ENCODE measurements around the gene TJAP1. TPM values are rescaled to one million over a fixed set of nuclear protein-coding genes. Genes with fewer than 3 reads are reported as not detected.
"Not testable (repeated sequence)": the region's sequence is repeated elsewhere in the genome, so short reads cannot be mapped to it uniquely, and the experiment has no call there.

TJAP1 gene
- polyA plus RNA-seq, 2 of the 4 experiments (the other 2 are of a cell fraction): 13.1 to 15.7 TPM

DNA sequence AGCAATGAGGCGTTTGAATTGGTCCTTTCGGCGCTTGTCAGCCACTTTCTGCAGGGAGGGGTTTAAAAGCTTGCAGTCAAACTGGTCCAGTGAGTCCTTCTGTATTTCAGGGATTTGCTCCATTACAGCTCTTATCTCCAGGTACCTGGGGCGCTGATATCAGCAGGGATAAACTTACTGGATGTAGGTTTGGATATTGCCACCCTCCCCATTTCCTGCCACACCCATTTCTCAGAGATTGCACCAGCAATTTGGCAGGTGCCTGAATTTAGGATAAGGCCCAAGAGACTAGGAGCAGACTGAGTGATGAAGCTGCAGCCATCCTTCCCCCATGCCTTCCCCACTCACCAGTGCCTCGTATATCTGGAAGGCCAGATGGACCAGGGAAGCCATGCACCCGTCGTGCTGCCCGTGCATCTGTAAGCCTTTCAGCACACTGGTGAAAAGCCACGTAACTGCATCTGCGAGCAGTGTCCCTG, 47.2 kb downstream of the TJAP1 start:
- Histone ChIP-seq H3K4me2 (no peak overlapping the region), H3K9me3 (no peaks in the 10 kb centered on the region), H3K27ac (no peak overlapping the region), H3K4me1 (no peaks in the 10 kb centered on the region), H3K4me3 (no peak overlapping the region)
- 97% methylated on average over 10 of the region's 10 CpGs for WGBS (ENCODE audit: missing lambda C conversion rate)
- DNase-seq (ENCODE audit: low read depth in 1 of 2, low spot score in 1 of 2): no peak
- CTCF ChIA-PET: interaction anchor here (0.6 to 1.0 kb wide), 3 partner anchors 18 to 51 kb away, joined by 3 to 4 read pairs (median 3); no protein-coding TSS in a partner anchor
- TF ChIP-seq, protein P1, sequence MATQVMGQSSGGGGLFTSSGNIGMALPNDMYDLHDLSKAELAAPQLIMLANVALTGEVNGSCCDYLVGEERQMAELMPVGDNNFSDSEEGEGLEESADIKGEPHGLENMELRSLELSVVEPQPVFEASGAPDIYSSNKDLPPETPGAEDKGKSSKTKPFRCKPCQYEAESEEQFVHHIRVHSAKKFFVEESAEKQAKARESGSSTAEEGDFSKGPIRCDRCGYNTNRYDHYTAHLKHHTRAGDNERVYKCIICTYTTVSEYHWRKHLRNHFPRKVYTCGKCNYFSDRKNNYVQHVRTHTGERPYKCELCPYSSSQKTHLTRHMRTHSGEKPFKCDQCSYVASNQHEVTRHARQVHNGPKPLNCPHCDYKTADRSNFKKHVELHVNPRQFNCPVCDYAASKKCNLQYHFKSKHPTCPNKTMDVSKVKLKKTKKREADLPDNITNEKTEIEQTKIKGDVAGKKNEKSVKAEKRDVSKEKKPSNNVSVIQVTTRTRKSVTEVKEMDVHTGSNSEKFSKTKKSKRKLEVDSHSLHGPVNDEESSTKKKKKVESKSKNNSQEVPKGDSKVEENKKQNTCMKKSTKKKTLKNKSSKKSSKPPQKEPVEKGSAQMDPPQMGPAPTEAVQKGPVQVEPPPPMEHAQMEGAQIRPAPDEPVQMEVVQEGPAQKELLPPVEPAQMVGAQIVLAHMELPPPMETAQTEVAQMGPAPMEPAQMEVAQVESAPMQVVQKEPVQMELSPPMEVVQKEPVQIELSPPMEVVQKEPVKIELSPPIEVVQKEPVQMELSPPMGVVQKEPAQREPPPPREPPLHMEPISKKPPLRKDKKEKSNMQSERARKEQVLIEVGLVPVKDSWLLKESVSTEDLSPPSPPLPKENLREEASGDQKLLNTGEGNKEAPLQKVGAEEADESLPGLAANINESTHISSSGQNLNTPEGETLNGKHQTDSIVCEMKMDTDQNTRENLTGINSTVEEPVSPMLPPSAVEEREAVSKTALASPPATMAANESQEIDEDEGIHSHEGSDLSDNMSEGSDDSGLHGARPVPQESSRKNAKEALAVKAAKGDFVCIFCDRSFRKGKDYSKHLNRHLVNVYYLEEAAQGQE (IDR thresholded peaks at IDR 0.05): no peak
- TF ChIP-seq, protein P2, sequence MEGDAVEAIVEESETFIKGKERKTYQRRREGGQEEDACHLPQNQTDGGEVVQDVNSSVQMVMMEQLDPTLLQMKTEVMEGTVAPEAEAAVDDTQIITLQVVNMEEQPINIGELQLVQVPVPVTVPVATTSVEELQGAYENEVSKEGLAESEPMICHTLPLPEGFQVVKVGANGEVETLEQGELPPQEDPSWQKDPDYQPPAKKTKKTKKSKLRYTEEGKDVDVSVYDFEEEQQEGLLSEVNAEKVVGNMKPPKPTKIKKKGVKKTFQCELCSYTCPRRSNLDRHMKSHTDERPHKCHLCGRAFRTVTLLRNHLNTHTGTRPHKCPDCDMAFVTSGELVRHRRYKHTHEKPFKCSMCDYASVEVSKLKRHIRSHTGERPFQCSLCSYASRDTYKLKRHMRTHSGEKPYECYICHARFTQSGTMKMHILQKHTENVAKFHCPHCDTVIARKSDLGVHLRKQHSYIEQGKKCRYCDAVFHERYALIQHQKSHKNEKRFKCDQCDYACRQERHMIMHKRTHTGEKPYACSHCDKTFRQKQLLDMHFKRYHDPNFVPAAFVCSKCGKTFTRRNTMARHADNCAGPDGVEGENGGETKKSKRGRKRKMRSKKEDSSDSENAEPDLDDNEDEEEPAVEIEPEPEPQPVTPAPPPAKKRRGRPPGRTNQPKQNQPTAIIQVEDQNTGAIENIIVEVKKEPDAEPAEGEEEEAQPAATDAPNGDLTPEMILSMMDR (IDR thresholded peaks at IDR 0.05): no peak
- no peak for TF ChIP-seq KDM5A (IDR thresholded peaks at IDR 0.05)
- no peak for TF ChIP-seq POLR2AphosphoS2 (conservative IDR thresholded peaks at IDR 0.05; ENCODE audit: low read length)
- POLR2A ChIA-PET: interaction anchor here (1.0 to 1.2 kb wide), 2 partner anchors 14 to 51 kb away, joined by 3 to 4 read pairs; partner anchors contain the start of genes LRRC73 and XPO5
- no peak for FAIRE-seq
- ATAC-seq: no peak

DNA sequence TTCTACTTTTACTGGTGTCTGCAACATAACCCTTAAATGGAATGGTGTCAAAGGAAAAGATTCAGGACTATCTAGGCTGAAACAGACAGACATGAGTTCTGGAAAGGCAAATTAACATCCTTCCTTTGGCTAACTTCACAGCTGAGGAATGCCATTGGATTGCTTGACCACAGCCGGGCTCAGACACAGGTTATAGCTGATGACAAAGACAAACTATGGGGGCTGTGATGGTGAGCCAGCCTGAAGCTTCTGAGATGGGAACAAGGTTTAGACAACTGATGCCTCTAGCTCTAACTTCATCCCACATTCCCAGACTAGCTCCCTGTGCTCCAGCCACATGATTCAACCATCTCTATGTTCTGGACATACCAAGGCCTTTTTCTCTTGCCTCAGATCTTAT, 54.8 kb downstream of the TJAP1 start:
- DNase-seq (ENCODE audit: low read depth in 1 of 2, low spot score in 1 of 2): no peak
- no peak for ATAC-seq
- TF ChIP-seq RFX5 (IDR thresholded peaks at IDR 0.05) (no peak), NR3C1 (IDR thresholded peaks at IDR 0.05) (no peak), HES2 (IDR thresholded peaks at IDR 0.05) (no peak), HDAC2 (IDR thresholded peaks at IDR 0.05) (no peak)
- ChIA-PET CTCF (no interaction called here), POLR2A (no interaction called here)
- no peak overlapping the region for H3K27ac ChIP-seq
- no peak for FAIRE-seq
- H3K9me3 ChIP-seq: no peaks in the 10 kb centered on the region
- 88% methylated on average over 1 of the region's 1 CpG for WGBS (ENCODE audit: missing lambda C conversion rate)
- no peaks in the 10 kb centered on the region for H3K4me1 ChIP-seq
- no peak overlapping the region for H3K4me2 ChIP-seq
- H3K4me3 ChIP-seq: no peak overlapping the region

GRCh38 chr6:43538986-43539385, 61.6 kb downstream of the TJAP1 start:
- H3K9me3 ChIP-seq; H3K4me3 ChIP-seq; H3K4me1 ChIP-seq; ATAC-seq; POLR2A ChIA-PET; FAIRE-seq; H3K27ac ChIP-seq; DNase-seq (ENCODE audit: low read depth in 1 of 2, low spot score in 1 of 2); H3K4me2 ChIP-seq: not testable (repeated sequence)
- CTCF ChIA-PET: interaction anchor here (1.6 kb wide), 1 partner anchor 32 kb away, joined by 4 read pairs; no protein-coding TSS in a partner anchor
- 95% methylated on average over 7 of the region's 17 CpGs for WGBS (ENCODE audit: missing lambda C conversion rate)

- 95% methylated on average over 20 of the region's 20 CpGs for WGBS (ENCODE audit: missing lambda C conversion rate)
- H3K27ac ChIP-seq; ATAC-seq; DNase-seq (ENCODE audit: low read depth in 1 of 2, low spot score in 1 of 2); FAIRE-seq; H3K4me2 ChIP-seq; H3K4me1 ChIP-seq; H3K4me3 ChIP-seq; H3K9me3 ChIP-seq; POLR2A ChIA-PET: not testable (repeated sequence)
- CTCF ChIA-PET: interaction anchor here (1.6 kb wide), 1 partner anchor 32 kb away, joined by 4 read pairs; no protein-coding TSS in a partner anchor
Measured at GRCh38 chr6:43539409-43539808, 62.0 kb downstream of the TJAP1 start.

DNA sequence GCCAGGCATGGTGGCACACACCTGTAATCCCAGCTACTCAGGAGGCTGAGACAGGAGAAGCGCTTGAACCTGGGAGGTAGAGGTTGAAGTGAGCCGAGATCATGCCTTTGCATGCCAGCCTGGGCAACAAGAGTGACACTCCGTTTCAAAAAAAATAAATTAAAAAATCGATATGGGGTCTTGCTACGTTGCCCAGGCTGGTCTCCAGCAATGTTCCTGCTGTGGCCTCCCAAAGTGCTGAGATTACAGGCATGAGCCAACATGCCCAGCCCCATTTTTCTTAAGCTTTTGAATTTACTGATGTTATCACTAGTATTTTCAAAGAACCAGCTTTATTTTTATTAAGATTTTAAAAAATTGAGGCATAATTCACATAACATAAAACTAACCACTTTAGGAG, 63.1 kb downstream of the TJAP1 start:
- no peak overlapping the region for H3K4me3 ChIP-seq
- ChIA-PET CTCF (no interaction called here), POLR2A (no interaction called here)
- TF ChIP-seq EHMT2 (IDR thresholded peaks at IDR 0.05; ENCODE audit: low read depth) (no peak), RNF2 (IDR thresholded peaks at IDR 0.05; ENCODE audit: borderline replicate concordance, low read depth) (no peak), NR3C1 (IDR thresholded peaks at IDR 0.05) (no peak), PHF8 (IDR thresholded peaks at IDR 0.05; ENCODE audit: borderline replicate concordance, low read depth) (no peak), HOXA7 (CRISPR knock-in tag; IDR thresholded peaks at IDR 0.05) (no peak)
- H3K27ac ChIP-seq: no peak overlapping the region
- WGBS (ENCODE audit: missing lambda C conversion rate): 93% methylated on average over 5 of the region's 5 CpGs
- no peaks in the 10 kb centered on the region for H3K9me3 ChIP-seq
- H3K4me2 ChIP-seq: no peak overlapping the region
- ATAC-seq (no peak), DNase-seq (ENCODE audit: low read depth in 1 of 2, low spot score in 1 of 2) (no peak), FAIRE-seq (no peak)
- H3K4me1 ChIP-seq: no peaks in the 10 kb centered on the region

Measured in A549 (cell line).